A673 (cell line): Measurements from ENCODE around the gene CLPX.

ENCODE experiments used
- CTCF ChIP-seq: fragments of 300-800, 200-600 bp; sonication (generic); conservative IDR thresholded peaks from 2 replicates; pipeline ENCODE4 v1.5.1; 2017; ENCODE audit warnings: low read depth, mild to moderate bottlenecking, antibody characterized with exemption, low read length, moderate library complexity, mixed read lengths
- EZH2 ChIP-seq: fragments of 200-600 bp; sonication (generic); IDR thresholded peaks from 2 replicates; pipeline ENCODE4 v1.6.1; 2017; ENCODE audit warnings: borderline replicate concordance, low read depth, mild to moderate bottlenecking, mixed read lengths, antibody characterized with exemption, low read length; ENCODE audit not compliant: poor library complexity, severe bottlenecking

- TF ChIP-seq CTCF (peak; percentile 73), EZH2 (no peak)
Observed at GRCh38 chr15:65189102-65189740, 4.1 kb upstream of the CLPX start.
